Endothelial cell of umbilical vein (primary cell): ENCODE measurements around the gene TBC1D8B.
A peak's percentile ranks its signal among the peaks of the same experiment; 100 is the strongest.

Experiments
- EZH2 ChIP-seq: IDR thresholded peaks from 2 replicates; pipeline ENCODE4 v1.6.1; 2012; ENCODE audit warnings: borderline replicate concordance, low read depth, mild to moderate bottlenecking, moderate library complexity, low read length, inconsistent platforms; ENCODE audit not compliant: severe bottlenecking
- JUN ChIP-seq: IDR thresholded peaks from 2 replicates; pipeline ENCODE4 v1.6.1; 2011; ENCODE audit warnings: borderline replicate concordance, low read depth; ENCODE audit not compliant: insufficient read length, insufficient read depth
- MAX ChIP-seq: IDR thresholded peaks from 2 replicates; pipeline ENCODE4 v1.6.1; 2011; ENCODE audit not compliant: insufficient read depth, insufficient read length
- MYC ChIP-seq: IDR thresholded peaks from one replicate; pipeline ENCODE4 v1.6.1; 2011; ENCODE audit warnings: mild to moderate bottlenecking, low read depth, low read length
- POLR2A ChIP-seq: IDR thresholded peaks from 2 replicates; pipeline ENCODE4 v1.6.1; 2012; ENCODE audit warnings: low read depth, mild to moderate bottlenecking, control low read depth, low read length
- POLR2AphosphoS5 ChIP-seq: IDR thresholded peaks from 2 replicates; pipeline ENCODE4 v1.6.1; 2012; ENCODE audit warnings: low read depth, mild to moderate bottlenecking, control low read depth, low read length, moderate library complexity; ENCODE audit not compliant: insufficient read depth
- TF ChIP-seq, protein P1 (sequence below), 2 donors: IDR thresholded peaks; 1 replicate in 1 of 2; 2 replicates in 1 of 2; pipeline ENCODE4 v1.5.1; 2011; ENCODE audit warnings: low read length in 2 of 2, mild to moderate bottlenecking in 2 of 2, moderate library complexity in 2 of 2, control low read depth in 1 of 2, inconsistent platforms in 1 of 2, low read depth in 1 of 2; ENCODE audit not compliant: insufficient read depth in 1 of 2; ENCODE audit errors: extremely low read depth in 1 of 2

- TF ChIP-seq MAX = no peak
- TF ChIP-seq, protein P1, sequence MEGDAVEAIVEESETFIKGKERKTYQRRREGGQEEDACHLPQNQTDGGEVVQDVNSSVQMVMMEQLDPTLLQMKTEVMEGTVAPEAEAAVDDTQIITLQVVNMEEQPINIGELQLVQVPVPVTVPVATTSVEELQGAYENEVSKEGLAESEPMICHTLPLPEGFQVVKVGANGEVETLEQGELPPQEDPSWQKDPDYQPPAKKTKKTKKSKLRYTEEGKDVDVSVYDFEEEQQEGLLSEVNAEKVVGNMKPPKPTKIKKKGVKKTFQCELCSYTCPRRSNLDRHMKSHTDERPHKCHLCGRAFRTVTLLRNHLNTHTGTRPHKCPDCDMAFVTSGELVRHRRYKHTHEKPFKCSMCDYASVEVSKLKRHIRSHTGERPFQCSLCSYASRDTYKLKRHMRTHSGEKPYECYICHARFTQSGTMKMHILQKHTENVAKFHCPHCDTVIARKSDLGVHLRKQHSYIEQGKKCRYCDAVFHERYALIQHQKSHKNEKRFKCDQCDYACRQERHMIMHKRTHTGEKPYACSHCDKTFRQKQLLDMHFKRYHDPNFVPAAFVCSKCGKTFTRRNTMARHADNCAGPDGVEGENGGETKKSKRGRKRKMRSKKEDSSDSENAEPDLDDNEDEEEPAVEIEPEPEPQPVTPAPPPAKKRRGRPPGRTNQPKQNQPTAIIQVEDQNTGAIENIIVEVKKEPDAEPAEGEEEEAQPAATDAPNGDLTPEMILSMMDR (IDR thresholded peaks at IDR 0.05; ENCODE audit: extremely low read depth in 1 of 2, insufficient read depth in 1 of 2, low read depth in 1 of 2, low read length in 2 of 2) = peak; percentile 37 to 44
- TF ChIP-seq EZH2 = no peak
- TF ChIP-seq POLR2A = no peak
- no peak for TF ChIP-seq JUN
- no peak for TF ChIP-seq MYC
- no peak for TF ChIP-seq POLR2AphosphoS5
These were observed 60.7 kb downstream of the TBC1D8B start for GRCh38 chrX:106862972-106863688.
